GM23248 (cell line): Measurements from ENCODE around the gene PNMT.

Experiments
- EZH2 ChIP-seq: fragments of 200-600 bp; sonication (generic); IDR thresholded peaks from 2 replicates; pipeline ENCODE4 v1.6.1; 2018; ENCODE audit warnings: antibody characterized with exemption, mild to moderate bottlenecking; ENCODE audit not compliant: insufficient read depth, poor library complexity, severe bottlenecking
- EZH2phosphoT487 ChIP-seq: fragments of 200-600 bp; sonication (generic); IDR thresholded peaks from 2 replicates; pipeline ENCODE4 v1.6.1; 2018; ENCODE audit warnings: antibody characterized with exemption, moderate library complexity, mild to moderate bottlenecking, low read depth; ENCODE audit not compliant: insufficient read depth

DNA sequence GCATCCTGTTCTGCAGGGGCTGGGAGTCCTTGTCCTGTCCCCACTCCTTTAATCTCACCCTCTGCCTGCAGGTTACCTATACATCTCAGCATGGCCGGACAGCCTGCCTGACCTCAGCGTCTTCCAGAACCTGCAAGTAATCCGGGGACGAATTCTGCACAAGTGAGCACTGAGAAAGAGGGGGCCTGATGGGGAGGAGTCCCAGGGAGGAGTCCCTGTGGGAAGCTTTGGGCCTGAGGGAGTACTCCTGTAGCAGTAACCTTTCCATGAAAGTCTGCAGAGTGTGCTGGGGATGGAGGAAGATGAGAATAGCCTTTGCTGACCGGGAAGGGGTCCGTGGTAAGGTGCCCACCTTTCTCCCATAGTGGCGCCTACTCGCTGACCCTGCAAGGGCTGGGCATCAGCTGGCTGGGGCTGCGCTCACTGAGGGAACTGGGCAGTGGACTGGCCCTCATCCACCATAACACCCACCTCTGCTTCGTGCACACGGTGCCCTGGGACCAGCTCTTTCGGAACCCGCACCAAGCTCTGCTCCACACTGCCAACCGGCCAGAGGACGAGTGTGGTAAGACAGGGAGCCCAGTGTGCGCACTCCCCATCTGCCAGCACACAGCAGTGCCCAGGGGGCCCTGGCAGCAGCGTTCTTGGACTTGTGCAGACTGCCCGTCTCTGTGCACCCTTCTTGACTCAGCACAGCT is 47.3 kb downstream of the PNMT start:
- TF ChIP-seq EZH2 (no peak), EZH2phosphoT487 (no peak)
